Activated CD8-positive, alpha-beta T cell treated with anti-CD3 and anti-CD28 coated beads for 36 hours (primary cell): ENCODE measurements around the gene CCDC127. TPM values are rescaled to one million over a fixed set of nuclear protein-coding genes. Genes with fewer than 3 reads are reported as not detected.

Experiments
- ATAC-seq: fragments of 200-7000 bp; cut with Tn5 transposase; one replicate; pipeline ENCODE4 v1.10.0; 2021; ENCODE audit warnings: mild to moderate bottlenecking, moderate library complexity
- CTCF ChIA-PET: fragments of 350-600 bp; sonication (Branson Sonifier 250); formaldehyde crosslinking; loops from one replicate; lab custom pipeline; 2021; ENCODE audit warnings: antibody characterized with exemption; lab: Charles Lee
- POLR2A ChIA-PET: fragments of 350-600 bp; sonication (Branson Sonifier 250); formaldehyde crosslinking; loops from one replicate; lab custom pipeline; 2021; ENCODE audit warnings: antibody characterized with exemption; lab: Charles Lee
- DNase-seq: peaks from one replicate; pipeline ENCODE4 v3.0.0-alpha.2; 2020
- H3K27ac Mint-ChIP-seq: one replicate; pipeline ENCODE4 v1.8.0; 2021; ENCODE audit warnings: mild to moderate bottlenecking, mixed read lengths
- H3K27me3 Mint-ChIP-seq: one replicate; pipeline ENCODE4 v1.8.0; 2021; ENCODE audit warnings: mixed read lengths
- H3K36me3 Mint-ChIP-seq: one replicate; pipeline ENCODE4 v1.8.0; 2021; ENCODE audit warnings: low read depth, mixed read lengths
- H3K4me1 Mint-ChIP-seq: one replicate; pipeline ENCODE4 v1.8.0; 2021; ENCODE audit warnings: low read depth, mixed read lengths
- H3K4me3 Mint-ChIP-seq: one replicate; pipeline ENCODE4 v1.8.0; 2021; ENCODE audit warnings: mild to moderate bottlenecking, moderate library complexity, mixed read lengths
- H3K9me3 Mint-ChIP-seq: one replicate; pipeline ENCODE4 v1.8.0; 2021; ENCODE audit warnings: mixed read lengths
- intact Hi-C: fragments of 100-400 bp; cut with micrococcal nuclease; formaldehyde crosslinking; loops from one replicate; pipeline ENCODE4 v1.10.0; 2022
- total RNA-seq, 2 experiments: library from RNA; stranded (reverse); gene quantifications; one replicate each; pipeline ENCODE4 v1.2.3, GENCODE V29; 2021
- TF ChIP-seq, protein P1 (sequence below): fragments of 200-600 bp; IDR thresholded peaks from one replicate; pipeline ENCODE4 v1.8.0; 2022; ENCODE audit warnings: antibody characterized with exemption, mild to moderate bottlenecking

The CCDC127 gene
- total RNA-seq, 2 experiments from 2014 or later: 4.2 to 4.3 TPM

DNA sequence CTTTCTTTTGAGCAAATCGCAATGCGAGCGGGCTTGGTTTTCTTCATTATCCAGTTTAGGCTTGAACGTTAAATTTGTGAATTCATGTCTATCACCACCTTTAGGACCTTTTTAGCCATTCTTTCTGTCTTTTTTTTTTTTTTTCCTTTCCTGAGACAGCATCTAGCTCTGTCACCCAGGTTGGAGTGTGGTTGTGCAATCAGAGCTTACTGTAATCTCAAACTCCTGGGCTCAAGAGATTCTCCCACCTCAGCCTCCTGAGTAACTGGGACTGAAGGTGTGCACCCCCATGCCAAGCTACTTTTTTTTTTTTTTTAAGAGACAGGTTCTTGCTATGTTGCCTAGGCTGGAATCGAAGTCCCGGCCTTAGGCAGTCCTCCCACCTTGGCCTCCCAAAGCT lies 65.9 kb downstream of the CCDC127 start:
- H3K27me3 Mint-ChIP-seq: no peaks in the 10 kb centered on the region
- DNase-seq: no peak
- H3K36me3 Mint-ChIP-seq: peaks cover 3% of the 10 kb centered on the region
- TF ChIP-seq, protein P1, sequence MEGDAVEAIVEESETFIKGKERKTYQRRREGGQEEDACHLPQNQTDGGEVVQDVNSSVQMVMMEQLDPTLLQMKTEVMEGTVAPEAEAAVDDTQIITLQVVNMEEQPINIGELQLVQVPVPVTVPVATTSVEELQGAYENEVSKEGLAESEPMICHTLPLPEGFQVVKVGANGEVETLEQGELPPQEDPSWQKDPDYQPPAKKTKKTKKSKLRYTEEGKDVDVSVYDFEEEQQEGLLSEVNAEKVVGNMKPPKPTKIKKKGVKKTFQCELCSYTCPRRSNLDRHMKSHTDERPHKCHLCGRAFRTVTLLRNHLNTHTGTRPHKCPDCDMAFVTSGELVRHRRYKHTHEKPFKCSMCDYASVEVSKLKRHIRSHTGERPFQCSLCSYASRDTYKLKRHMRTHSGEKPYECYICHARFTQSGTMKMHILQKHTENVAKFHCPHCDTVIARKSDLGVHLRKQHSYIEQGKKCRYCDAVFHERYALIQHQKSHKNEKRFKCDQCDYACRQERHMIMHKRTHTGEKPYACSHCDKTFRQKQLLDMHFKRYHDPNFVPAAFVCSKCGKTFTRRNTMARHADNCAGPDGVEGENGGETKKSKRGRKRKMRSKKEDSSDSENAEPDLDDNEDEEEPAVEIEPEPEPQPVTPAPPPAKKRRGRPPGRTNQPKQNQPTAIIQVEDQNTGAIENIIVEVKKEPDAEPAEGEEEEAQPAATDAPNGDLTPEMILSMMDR: no peak
- H3K4me3 Mint-ChIP-seq: no peak overlapping the region
- no peak for ATAC-seq
- ChIA-PET POLR2A (no interaction called here), CTCF (no interaction called here)
- intact Hi-C loops: no loop called here
- H3K27ac Mint-ChIP-seq: no peak overlapping the region
- no peaks in the 10 kb centered on the region for H3K4me1 Mint-ChIP-seq
- H3K9me3 Mint-ChIP-seq: peaks cover 10% of the 10 kb centered on the region

DNA sequence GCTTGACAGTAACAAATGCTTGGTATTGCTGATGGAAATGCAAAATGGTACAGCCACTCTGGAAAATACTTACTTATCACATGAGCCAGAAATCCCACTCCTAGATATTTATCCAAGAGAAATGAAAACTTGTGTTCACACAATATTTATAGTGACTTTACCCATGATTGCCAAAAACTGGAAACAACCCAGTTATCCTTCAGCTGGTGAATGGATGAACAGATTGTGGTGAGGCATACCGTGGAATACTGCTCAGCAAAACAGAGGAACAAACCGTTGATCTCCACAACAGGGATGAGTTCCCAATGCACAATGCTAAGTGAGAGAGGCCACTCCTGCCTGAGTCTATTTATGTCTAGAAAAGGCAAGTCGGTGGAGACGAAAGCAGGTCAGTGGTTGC lies 67.2 kb downstream of the CCDC127 start:
- intact Hi-C loops: no loop called here
- ChIA-PET CTCF (no interaction called here), POLR2A (no interaction called here)
- no peak overlapping the region for H3K27ac Mint-ChIP-seq
- ATAC-seq (no peak), DNase-seq (no peak)
- no peaks in the 10 kb centered on the region for H3K4me1 Mint-ChIP-seq
- peaks cover 3% of the 10 kb centered on the region for H3K36me3 Mint-ChIP-seq
- H3K27me3 Mint-ChIP-seq: no peaks in the 10 kb centered on the region
- TF ChIP-seq, protein P1: no peak
- H3K4me3 Mint-ChIP-seq: no peak overlapping the region
- peaks cover 11% of the 10 kb centered on the region for H3K9me3 Mint-ChIP-seq

DNA sequence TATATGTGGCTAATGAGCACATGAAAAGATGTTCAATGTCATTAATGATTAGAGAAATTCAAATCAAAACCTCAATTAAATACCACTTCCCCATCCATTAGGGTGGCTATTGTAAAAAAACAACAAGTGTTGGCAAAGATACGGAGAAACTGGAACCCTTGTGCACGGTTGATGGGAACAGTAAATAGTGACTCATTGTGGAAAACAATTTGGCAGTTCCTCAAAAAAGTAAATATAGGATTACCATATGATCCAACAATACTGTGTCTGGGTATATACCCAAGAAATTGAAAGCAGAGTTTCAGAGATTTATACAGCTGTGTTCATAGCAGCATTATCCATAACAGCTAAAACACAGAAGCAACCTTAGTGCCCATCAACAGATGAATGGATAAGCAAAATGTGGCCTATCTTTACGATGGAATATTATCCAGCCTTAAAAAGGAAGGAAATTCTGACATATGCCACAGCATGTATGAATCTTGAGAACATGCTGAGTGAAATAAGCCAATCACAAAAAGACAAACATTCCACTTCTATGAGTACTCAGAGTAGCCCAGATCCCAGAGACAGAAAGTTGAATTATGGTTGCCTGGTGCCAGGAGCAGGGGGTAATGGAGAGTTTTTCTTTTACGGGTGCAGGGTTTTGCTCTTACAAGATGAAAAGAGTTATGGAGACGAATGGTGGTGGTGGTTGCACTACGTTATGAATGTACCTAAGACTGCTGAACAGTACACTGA lies 68.0 kb downstream of the CCDC127 start:
- H3K27ac Mint-ChIP-seq: no peak overlapping the region
- no peaks in the 10 kb centered on the region for H3K27me3 Mint-ChIP-seq

DNA sequence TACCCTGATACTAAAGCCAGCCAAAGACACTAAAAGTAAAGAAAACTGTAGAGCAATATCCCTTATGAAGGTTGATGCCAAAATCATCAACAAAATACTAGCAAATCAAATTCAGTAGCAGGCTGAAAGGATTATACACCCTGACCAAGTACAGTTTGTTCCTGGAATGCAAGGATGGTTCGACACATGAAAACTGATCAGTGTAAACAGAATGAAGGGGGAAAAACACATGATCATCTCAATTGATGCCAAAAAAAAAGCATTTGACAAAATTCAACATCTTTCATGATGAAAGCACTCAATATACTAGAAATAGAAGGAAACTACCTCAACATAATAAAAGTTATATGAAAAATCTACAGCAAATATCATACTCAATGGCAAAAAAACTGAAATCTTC lies 70.2 kb downstream of the CCDC127 start:
- CTCF ChIA-PET: interaction anchor here (1.9 kb wide), 1 partner anchor 41 kb away, joined by 6 read pairs; no protein-coding TSS in a partner anchor
- Mint-ChIP-seq H3K27me3 (no peaks in the 10 kb centered on the region), H3K4me1 (no peaks in the 10 kb centered on the region), H3K4me3 (no peak overlapping the region), H3K36me3 (peaks cover 3% of the 10 kb centered on the region), H3K9me3 (peaks cover 11% of the 10 kb centered on the region), H3K27ac (no peak overlapping the region)
- DNase-seq (no peak), ATAC-seq (no peak)
- POLR2A ChIA-PET: no interaction called here
- TF ChIP-seq, protein P1: no peak
- intact Hi-C loops: no loop called here

More for the DNA sequence above, 68.0 kb downstream of the CCDC127 start:
- POLR2A ChIA-PET: no interaction called here
- peaks cover 3% of the 10 kb centered on the region for H3K36me3 Mint-ChIP-seq
- no peak for ATAC-seq
- no peaks in the 10 kb centered on the region for H3K4me1 Mint-ChIP-seq
- no peak overlapping the region for H3K4me3 Mint-ChIP-seq
- H3K9me3 Mint-ChIP-seq: peaks cover 11% of the 10 kb centered on the region
- TF ChIP-seq, protein P1: no peak
- CTCF ChIA-PET: no interaction called here
- no peak for DNase-seq
- intact Hi-C loops: no loop called here

Other genes starting within 250 kb of the CCDC127 start
- gene PLEKHG4B, start 126.0 kb downstream of the CCDC127 start, total RNA-seq: not detected
- gene LRRC14B, start 26.7 kb downstream of the CCDC127 start, total RNA-seq: under 1 TPM in 1 of 2 experiments, not detected in 1; 0.16 TPM
- 100 to 1,000 TPM; 141 to 149 TPM for gene SDHA, start 167 bp upstream of the CCDC127 start, total RNA-seq
- gene PDCD6, start 53.5 kb upstream of the CCDC127 start, total RNA-seq: 10 to 100 TPM; 87.1 to 92.4 TPM
- 10 to 100 TPM; 26.3 to 27.9 TPM for gene AHRR, start 103.6 kb upstream of the CCDC127 start, total RNA-seq
- gene EXOC3, start 225.0 kb upstream of the CCDC127 start, total RNA-seq: 10 to 100 TPM; 65.9 to 67.6 TPM